Kidney (tissue), 14 donors: ENCODE measurements around the gene FUT9. TPM values are rescaled to one million over a fixed set of nuclear protein-coding genes. Genes with fewer than 3 reads are reported as not detected.

Experiments used
- DNase-seq, 5 donors: peaks; one replicate each; pipeline ENCODE4 v3.0.0-alpha.2; 2013 to 2020
- FAIRE-seq: peaks from 2 replicates; lab custom pipeline; 2012; peaks lifted over from hg19 to GRCh38; lab: Jason Lieb, UNC
- H3K27ac ChIP-seq, 2 donors: one replicate each; pipeline ENCODE4 v1.7.0; 2013; ENCODE audit warnings: low read depth in 2 of 2, low read length in 2 of 2, inconsistent platforms in 1 of 2
- H3K27me3 ChIP-seq: one replicate; pipeline ENCODE4 v1.7.1; 2013; ENCODE audit warnings: low read length, inconsistent platforms; ENCODE audit not compliant: control insufficient read depth, insufficient read depth
- H3K36me3 ChIP-seq, 3 donors: one replicate each; pipeline versions ENCODE4 v1.7.0 to v1.7.1; 2013; ENCODE audit warnings: low read length in 3 of 3, control low read depth in 1 of 3, inconsistent platforms in 1 of 3; ENCODE audit not compliant: insufficient read depth in 3 of 3, control insufficient read depth in 2 of 3
- H3K4me1 ChIP-seq, 3 donors: one replicate each; pipeline versions ENCODE4 v1.7.0 to v1.7.1; 2013; ENCODE audit warnings: low read length in 3 of 3, inconsistent platforms in 1 of 3, low read depth in 1 of 3; ENCODE audit not compliant: control insufficient read depth in 2 of 3, insufficient read depth in 2 of 3
- H3K4me3 ChIP-seq, 3 donors: one replicate each; pipeline versions ENCODE4 v1.7.0 to v1.8.1; 2013; ENCODE audit warnings: low read length in 3 of 3, control low read depth in 1 of 3, inconsistent platforms in 1 of 3
- H3K9ac ChIP-seq, 3 donors: one replicate each; pipeline versions ENCODE4 v1.7.0 to v1.7.1; 2013; ENCODE audit warnings: low read length in 3 of 3, control low read depth in 1 of 3, inconsistent platforms in 1 of 3
- H3K9me3 ChIP-seq, 3 donors: one replicate each; pipeline versions ENCODE4 v1.7.0 to v1.7.1; 2013; ENCODE audit warnings: low read length in 3 of 3, control low read depth in 1 of 3, inconsistent platforms in 1 of 3; ENCODE audit not compliant: control insufficient read depth in 2 of 3, insufficient read depth in 1 of 3
- intact Hi-C: fragments of 100-400 bp; cut with DNase I; formaldehyde crosslinking; loops from one replicate; pipeline ENCODE4 v1.11.1; 2022
- polyA plus RNA-seq: library from polyadenylated mRNA; stranded (reverse); fragments of 350-450 nt; fragmentation: Illumina TruSeq; extraction: RNeasy Lipid Tissue Mini Kit (QIAGEN cat#74804); gene quantifications from one replicate; pipeline ENCODE4 v1.2.3, GENCODE V29; 2014; ENCODE audit warnings: low read depth, low replicate concordance; ENCODE audit not compliant: insufficient read depth
- total RNA-seq: library from RNA; stranded (reverse); fragmentation: NEBNext Ultra II Directional; extraction: Animal tissue kit (Norgen Biotek cat#: 25700); gene quantifications from one replicate; pipeline ENCODE4 v1.2.1, GENCODE V29; 2021
- TF ChIP-seq, protein P1 (sequence below): IDR thresholded peaks from 3 replicates; pipeline ENCODE4 v1.5.1; 2012; ENCODE audit warnings: mild to moderate bottlenecking, moderate library complexity, borderline replicate concordance; ENCODE audit not compliant: insufficient read depth; ENCODE audit errors: extremely low read depth
- donor health status: control.
- donor health status: control.
- donor health status: control.
- donor health status: control.
- donor health status: control.
- donor health status: DM: yes; HTN: yes; CAD: no.
- donor health status: Normal renal cell carcinoma (clear cell type).

FUT9 gene
- total and polyA plus RNA-seq, 2 donors from 2014 or later, result 0.06 to 0.13 TPM

DNA sequence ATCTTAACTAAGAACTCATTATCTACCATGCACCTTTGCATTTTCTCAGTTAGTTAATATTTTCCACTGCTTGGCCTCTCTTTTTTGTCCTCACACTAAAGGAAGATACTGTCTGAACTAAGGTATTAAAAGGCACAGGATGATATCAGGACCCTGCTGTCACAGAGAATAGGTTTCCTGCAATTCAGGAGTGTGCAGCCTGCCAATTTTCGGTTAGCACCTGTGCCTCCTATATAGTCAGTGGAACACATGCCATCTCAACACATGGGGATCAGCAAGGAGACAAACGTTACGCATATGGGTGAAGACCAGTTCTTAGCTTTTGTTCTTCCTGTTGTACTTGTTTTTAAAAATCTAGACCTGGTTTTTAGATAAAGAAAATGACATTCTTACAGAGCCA lies 71.0 kb downstream of the FUT9 start:
- DNase-seq (no peak), FAIRE-seq (no peak)
- no peak overlapping the region for H3K4me3 ChIP-seq
- H3K9ac ChIP-seq, result no peak overlapping the region
- H3K9me3 ChIP-seq, result no peaks in the 10 kb centered on the region
- no peaks in the 10 kb centered on the region for H3K36me3 ChIP-seq
- no peak overlapping the region for H3K27ac ChIP-seq
- intact Hi-C loops, result no loop called here
- TF ChIP-seq, protein P1, sequence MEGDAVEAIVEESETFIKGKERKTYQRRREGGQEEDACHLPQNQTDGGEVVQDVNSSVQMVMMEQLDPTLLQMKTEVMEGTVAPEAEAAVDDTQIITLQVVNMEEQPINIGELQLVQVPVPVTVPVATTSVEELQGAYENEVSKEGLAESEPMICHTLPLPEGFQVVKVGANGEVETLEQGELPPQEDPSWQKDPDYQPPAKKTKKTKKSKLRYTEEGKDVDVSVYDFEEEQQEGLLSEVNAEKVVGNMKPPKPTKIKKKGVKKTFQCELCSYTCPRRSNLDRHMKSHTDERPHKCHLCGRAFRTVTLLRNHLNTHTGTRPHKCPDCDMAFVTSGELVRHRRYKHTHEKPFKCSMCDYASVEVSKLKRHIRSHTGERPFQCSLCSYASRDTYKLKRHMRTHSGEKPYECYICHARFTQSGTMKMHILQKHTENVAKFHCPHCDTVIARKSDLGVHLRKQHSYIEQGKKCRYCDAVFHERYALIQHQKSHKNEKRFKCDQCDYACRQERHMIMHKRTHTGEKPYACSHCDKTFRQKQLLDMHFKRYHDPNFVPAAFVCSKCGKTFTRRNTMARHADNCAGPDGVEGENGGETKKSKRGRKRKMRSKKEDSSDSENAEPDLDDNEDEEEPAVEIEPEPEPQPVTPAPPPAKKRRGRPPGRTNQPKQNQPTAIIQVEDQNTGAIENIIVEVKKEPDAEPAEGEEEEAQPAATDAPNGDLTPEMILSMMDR, result no peak
- H3K27me3 ChIP-seq, result no peaks in the 10 kb centered on the region
- H3K4me1 ChIP-seq, result no peaks in the 10 kb centered on the region

DNA sequence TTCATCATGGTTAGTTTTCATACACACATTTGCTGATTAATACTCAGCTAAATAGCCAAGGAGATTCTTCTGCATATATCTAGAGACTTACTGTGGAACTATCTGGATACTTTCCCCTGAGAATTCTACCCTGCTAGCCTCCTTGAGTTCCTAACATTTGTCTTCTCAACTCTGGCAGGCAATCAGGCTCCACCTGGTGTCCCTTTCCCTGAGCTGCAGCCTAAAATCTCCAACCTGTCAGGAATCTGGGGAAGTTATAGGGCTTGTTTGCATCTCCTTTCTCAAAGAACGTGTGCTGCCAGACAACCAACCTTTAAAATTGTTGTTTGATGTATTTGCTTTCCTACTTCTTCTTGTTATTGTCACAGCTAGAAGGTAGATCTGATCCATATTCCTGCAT lies 73.4 kb downstream of the FUT9 start:
- TF ChIP-seq, protein P1, result no peak
- Histone ChIP-seq H3K27ac (no peak overlapping the region), H3K4me3 (no peak overlapping the region), H3K9me3 (no peaks in the 10 kb centered on the region), H3K4me1 (no peaks in the 10 kb centered on the region), H3K9ac (no peak overlapping the region), H3K27me3 (no peaks in the 10 kb centered on the region), H3K36me3 (no peaks in the 10 kb centered on the region)
- intact Hi-C loops, result no loop called here
- DNase-seq, result peak in 2 of 5 donors; percentile 10 to 19
- no peak for FAIRE-seq

DNA sequence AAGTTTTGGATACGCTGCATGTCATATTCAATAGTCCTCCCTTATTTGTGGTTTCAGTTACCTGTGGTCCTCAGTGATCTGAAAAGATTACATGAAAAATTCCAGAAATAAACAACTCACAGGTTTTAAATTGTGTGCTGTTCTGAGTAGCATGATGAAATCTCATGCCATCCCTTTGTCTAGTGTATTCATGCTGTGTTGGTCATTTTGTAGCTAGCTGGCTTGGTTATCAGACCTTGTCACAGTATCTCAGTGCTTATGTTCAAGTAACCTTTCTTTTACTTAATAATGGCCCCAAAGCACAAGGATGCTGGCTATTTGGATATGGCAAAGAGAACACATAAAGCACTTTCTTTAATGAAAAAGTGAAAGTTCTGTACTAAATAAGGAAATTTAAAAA lies 78.3 kb downstream of the FUT9 start:
- TF ChIP-seq, protein P1, result no peak
- no peak overlapping the region for H3K9ac ChIP-seq
- H3K27me3 ChIP-seq, result no peaks in the 10 kb centered on the region
- no peak for FAIRE-seq
- no peaks in the 10 kb centered on the region for H3K9me3 ChIP-seq
- intact Hi-C loops, result no loop called here
- H3K27ac ChIP-seq, result no peak overlapping the region
- no peak overlapping the region for H3K4me3 ChIP-seq
- no peaks in the 10 kb centered on the region for H3K4me1 ChIP-seq
- no peaks in the 10 kb centered on the region for H3K36me3 ChIP-seq
- DNase-seq, result no peak

DNA sequence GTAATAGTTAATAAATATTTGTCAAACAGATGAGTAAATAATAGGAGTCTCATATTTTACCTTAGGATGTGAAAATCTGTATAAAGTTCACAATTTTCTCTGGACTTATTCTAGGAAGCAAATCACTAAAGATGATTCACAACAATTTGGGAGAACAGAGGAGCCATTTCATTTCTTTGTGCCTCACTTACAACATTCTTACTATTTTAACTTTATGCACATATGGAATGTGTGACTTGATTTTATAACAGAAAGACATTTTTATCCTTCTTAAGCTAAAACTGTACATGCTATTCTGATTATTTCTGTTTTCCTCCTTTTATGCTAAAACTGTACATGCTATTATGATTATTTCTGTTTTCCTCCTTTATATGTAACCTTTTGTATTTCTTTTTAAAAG lies 83.3 kb downstream of the FUT9 start:
- DNase-seq, result no peak
- Histone ChIP-seq H3K36me3 (no peaks in the 10 kb centered on the region), H3K4me3 (no peak overlapping the region), H3K4me1 (no peaks in the 10 kb centered on the region), H3K9ac (no peak overlapping the region), H3K27ac (no peak overlapping the region), H3K9me3 (no peaks in the 10 kb centered on the region), H3K27me3 (no peaks in the 10 kb centered on the region)
- FAIRE-seq, result no peak
- TF ChIP-seq, protein P1, result no peak
- intact Hi-C loops, result no loop called here
